A673 (cell line): ENCODE data around the gene S100A9. TPM values are rescaled to one million over a fixed set of nuclear protein-coding genes. Genes with fewer than 3 reads are reported as not detected.

Source experiments
- BruUV-seq: library from RNA; stranded (reverse); fragments of 400-500 nt; replicated peaks from 2 replicates; lab custom pipeline; 2021; lab: Mats Ljungman, UMichigan
- CTCF ChIA-PET: fragments of 300-600 bp; sonication (Branson Sonifier 250); formaldehyde crosslinking; loops from one replicate; lab custom pipeline; 2022; ENCODE audit warnings: antibody characterized with exemption; lab: Charles Lee
- POLR2A ChIA-PET: fragments of 300-600 bp; sonication (Branson Sonifier 250); formaldehyde crosslinking; loops from one replicate; lab custom pipeline; 2022; ENCODE audit warnings: antibody characterized with exemption; ENCODE audit not compliant: low non-redundant PET; lab: Charles Lee
- DNase-seq: peaks from one replicate; pipeline ENCODE4 v3.0.0-alpha.2; 2015; ENCODE audit warnings: low spot score
- H3K27ac ChIP-seq: fragments of 200-600 bp; sonication (generic); 2 replicates; pipeline ENCODE4 v1.5.1; 2016; ENCODE audit warnings: mixed run types, low read depth, mild to moderate bottlenecking, mixed read lengths, antibody characterized with exemption, low read length; ENCODE audit not compliant: poor library complexity, severe bottlenecking
- H3K27me3 ChIP-seq: fragments of 200-600 bp; sonication (generic); replicated peaks from 2 replicates; pipeline ENCODE4 v1.6.1; 2017; ENCODE audit warnings: mixed run types, low read depth, mild to moderate bottlenecking, mixed read lengths, antibody characterized with exemption, low read length; ENCODE audit not compliant: insufficient read depth, poor library complexity
- H3K36me3 ChIP-seq: fragments of 200-600 bp; sonication (generic); 2 replicates; pipeline ENCODE4 v1.6.1; 2016; ENCODE audit warnings: mixed run types, mild to moderate bottlenecking, mixed read lengths, antibody characterized with exemption, low read length; ENCODE audit not compliant: insufficient read depth, poor library complexity, severe bottlenecking
- H3K4me1 ChIP-seq: fragments of 200-600 bp; sonication (generic); 2 replicates; pipeline ENCODE4 v1.6.1; 2017; ENCODE audit warnings: mixed run types, mild to moderate bottlenecking, mixed read lengths, antibody characterized with exemption, low read length; ENCODE audit not compliant: insufficient read depth, poor library complexity, severe bottlenecking
- H3K4me3 ChIP-seq: fragments of 200-600 bp; sonication (generic); 2 replicates; pipeline ENCODE4 v1.5.1; 2016; ENCODE audit warnings: low read depth, mixed run types, mild to moderate bottlenecking, mixed read lengths, low read length; ENCODE audit not compliant: poor library complexity, severe bottlenecking
- H3K9me3 ChIP-seq: fragments of 200-600 bp; sonication (generic); 2 replicates; pipeline ENCODE4 v1.6.1; 2016; ENCODE audit warnings: mixed run types, low read depth, mild to moderate bottlenecking, mixed read lengths, antibody characterized with exemption, low read length; ENCODE audit not compliant: poor library complexity, severe bottlenecking
- CTCF ChIP-seq: fragments of 300-800, 200-600 bp; sonication (generic); conservative IDR thresholded peaks from 2 replicates; pipeline ENCODE4 v1.5.1; 2017; ENCODE audit warnings: low read depth, mild to moderate bottlenecking, antibody characterized with exemption, low read length, moderate library complexity, mixed read lengths
- EZH2 ChIP-seq: fragments of 200-600 bp; sonication (generic); IDR thresholded peaks from 2 replicates; pipeline ENCODE4 v1.6.1; 2017; ENCODE audit warnings: borderline replicate concordance, low read depth, mild to moderate bottlenecking, mixed read lengths, antibody characterized with exemption, low read length; ENCODE audit not compliant: poor library complexity, severe bottlenecking
- intact Hi-C: fragments of 100-400 bp; cut with micrococcal nuclease; formaldehyde crosslinking; loops from one replicate; pipeline ENCODE4 v1.10.0; 2022; ENCODE audit not compliant: unreplicated experiment
- total RNA-seq: library from RNA; stranded (reverse); gene quantifications from 2 replicates; pipeline ENCODE4 v1.2.3, GENCODE V29; 2021

S100A9 gene
- total RNA-seq, 1 experiment from 2014 or later, result not detected

GRCh38 chr1:153364156-153364555 lies 6.5 kb downstream of the S100A9 start:
- H3K9me3 ChIP-seq, result no peaks in the 10 kb centered on the region
- no peak overlapping the region for H3K4me3 ChIP-seq
- DNase-seq, result no peak
- no TSS peak for BruUV-seq
- intact Hi-C loops, result no loop called here
- no peak overlapping the region for H3K27ac ChIP-seq
- no peaks in the 10 kb centered on the region for H3K36me3 ChIP-seq
- no peaks in the 10 kb centered on the region for H3K4me1 ChIP-seq
- no peak for TF ChIP-seq CTCF
- TF ChIP-seq EZH2, result no peak
- ChIA-PET POLR2A (interaction anchor here (0.7 kb wide), 1 partner anchor 112 kb away, joined by 19 read pairs; no protein-coding TSS in a partner anchor), CTCF (no interaction called here)
- peaks cover 40% of the 10 kb centered on the region for H3K27me3 ChIP-seq

DNA sequence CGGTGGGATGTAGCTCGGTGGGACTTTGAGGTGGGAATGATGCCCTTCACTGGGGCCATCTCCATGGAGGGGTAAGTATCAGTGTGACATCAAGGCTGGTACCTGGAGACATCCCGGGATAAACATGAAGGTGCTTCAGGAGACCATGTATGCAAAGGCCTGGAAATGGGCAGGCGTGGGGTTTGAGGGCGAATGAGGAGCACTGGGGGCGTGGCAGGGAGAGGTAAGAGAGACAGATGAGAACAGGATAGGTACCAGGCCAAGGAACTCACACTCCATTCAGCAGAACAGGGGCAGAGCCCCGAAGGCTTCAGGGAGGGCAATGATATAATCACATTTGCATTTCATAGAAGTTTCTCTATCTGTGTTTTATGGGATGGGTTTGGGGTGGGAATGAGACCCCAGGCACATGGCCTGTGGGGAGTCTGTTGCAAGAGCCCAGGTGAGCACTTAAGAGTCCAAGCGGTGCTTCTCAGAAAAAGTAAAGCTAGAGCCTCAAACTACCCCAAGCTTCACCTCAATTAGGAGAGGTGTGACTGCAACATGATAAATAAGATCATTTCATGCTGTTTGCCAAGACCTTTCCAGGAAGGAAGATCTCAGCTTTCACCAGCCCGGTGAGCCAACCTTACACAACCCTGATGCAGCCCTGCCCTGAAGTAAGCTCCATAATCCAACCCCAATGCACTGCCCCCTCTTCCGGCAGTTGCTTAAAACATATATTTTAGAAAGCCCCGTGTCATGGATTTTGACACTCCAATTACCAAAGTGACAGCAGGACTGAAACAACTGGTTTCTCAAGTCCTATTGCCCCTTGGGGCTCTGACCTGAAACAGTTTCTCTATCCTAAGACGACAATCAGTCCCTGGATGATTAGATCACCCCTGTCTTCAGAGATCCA lies 7.4 kb downstream of the S100A9 start:
- BruUV-seq, result no TSS peak
- POLR2A ChIA-PET, result no interaction called here
- Histone ChIP-seq H3K27ac (no peak overlapping the region), H3K4me1 (no peaks in the 10 kb centered on the region), H3K9me3 (no peaks in the 10 kb centered on the region), H3K27me3 (peaks cover 40% of the 10 kb centered on the region), H3K36me3 (no peaks in the 10 kb centered on the region), H3K4me3 (no peak overlapping the region)
- CTCF ChIA-PET, result interaction anchor here (0.5 kb wide), 1 partner anchor 19 kb away, joined by 4 read pairs; no protein-coding TSS in a partner anchor
- TF ChIP-seq EZH2 (no peak), CTCF (no peak)
- DNase-seq, result no peak
- intact Hi-C loops, result no loop called here

DNA sequence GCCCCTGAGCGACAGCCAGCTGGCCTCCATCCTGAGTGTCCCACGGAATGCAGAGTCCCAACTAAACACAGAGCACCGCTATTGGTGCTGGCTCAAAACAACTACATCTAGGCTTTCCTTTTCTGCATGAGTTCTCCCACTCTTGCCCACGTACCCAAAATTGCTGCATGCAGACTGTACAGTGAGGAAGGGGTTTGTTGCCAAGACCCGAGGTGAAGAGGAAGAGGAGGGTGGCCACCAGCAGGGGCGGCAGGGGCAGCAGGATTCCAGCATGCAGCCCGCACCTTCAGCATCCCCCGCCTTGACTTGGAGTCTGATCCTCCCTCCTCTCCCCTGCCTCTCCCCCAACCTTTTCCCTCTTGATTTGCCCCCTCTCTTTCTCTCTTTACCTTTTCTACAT lies 8.0 kb downstream of the S100A9 start:
- no peak for TF ChIP-seq CTCF
- no peak for TF ChIP-seq EZH2
- peaks cover 44% of the 10 kb centered on the region for H3K27me3 ChIP-seq
- POLR2A ChIA-PET, result no interaction called here
- no peaks in the 10 kb centered on the region for H3K36me3 ChIP-seq
- no peaks in the 10 kb centered on the region for H3K9me3 ChIP-seq
- no peak overlapping the region for H3K4me3 ChIP-seq
- no peak overlapping the region for H3K27ac ChIP-seq
- DNase-seq, result no peak
- CTCF ChIA-PET, result no interaction called here
- no TSS peak for BruUV-seq
- intact Hi-C loops, result no loop called here
- no peaks in the 10 kb centered on the region for H3K4me1 ChIP-seq
